AG09309 (cell line): Measurements from ENCODE around the gene ZNF324B.

Experiments
- DNase-seq: peaks from one replicate; pipeline ENCODE4 v3.0.0-alpha.2; 2010; ENCODE audit warnings: low read depth
- H3K4me3 ChIP-seq: 2 replicates; pipeline ENCODE4 v1.5.1; 2011; ENCODE audit warnings: mild to moderate bottlenecking, low read depth, low read length, moderate library complexity; ENCODE audit not compliant: control insufficient read depth
- TF ChIP-seq, protein P1 (sequence below): IDR thresholded peaks from 2 replicates; pipeline ENCODE4 v1.5.1; 2011; ENCODE audit warnings: mild to moderate bottlenecking, low read depth, low read length, inconsistent platforms; ENCODE audit not compliant: insufficient read depth, control insufficient read depth; ENCODE audit errors: missing control alignments

Gene ZNF324B

DNA sequence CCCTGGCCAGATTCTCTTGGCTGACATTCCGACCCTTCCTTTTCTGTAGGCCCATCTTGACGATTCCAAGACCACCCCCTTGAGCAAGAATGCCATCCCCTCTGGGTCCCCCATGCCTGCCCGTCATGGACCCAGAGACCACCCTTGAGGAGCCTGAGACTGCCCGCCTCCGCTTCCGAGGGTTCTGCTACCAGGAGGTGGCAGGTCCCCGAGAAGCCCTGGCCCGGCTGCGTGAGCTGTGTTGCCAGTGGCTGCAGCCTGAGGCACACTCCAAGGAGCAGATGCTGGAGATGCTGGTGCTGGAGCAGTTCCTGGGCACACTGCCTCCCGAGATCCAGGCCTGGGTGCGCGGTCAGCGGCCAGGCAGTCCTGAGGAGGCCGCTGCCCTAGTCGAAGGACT is 25.7 kb downstream of the ZNF324B start:
- DNase-seq: no peak
- H3K4me3 ChIP-seq: no peak overlapping the region; the same call in 1 of the 2 replicates
- TF ChIP-seq, protein P1, sequence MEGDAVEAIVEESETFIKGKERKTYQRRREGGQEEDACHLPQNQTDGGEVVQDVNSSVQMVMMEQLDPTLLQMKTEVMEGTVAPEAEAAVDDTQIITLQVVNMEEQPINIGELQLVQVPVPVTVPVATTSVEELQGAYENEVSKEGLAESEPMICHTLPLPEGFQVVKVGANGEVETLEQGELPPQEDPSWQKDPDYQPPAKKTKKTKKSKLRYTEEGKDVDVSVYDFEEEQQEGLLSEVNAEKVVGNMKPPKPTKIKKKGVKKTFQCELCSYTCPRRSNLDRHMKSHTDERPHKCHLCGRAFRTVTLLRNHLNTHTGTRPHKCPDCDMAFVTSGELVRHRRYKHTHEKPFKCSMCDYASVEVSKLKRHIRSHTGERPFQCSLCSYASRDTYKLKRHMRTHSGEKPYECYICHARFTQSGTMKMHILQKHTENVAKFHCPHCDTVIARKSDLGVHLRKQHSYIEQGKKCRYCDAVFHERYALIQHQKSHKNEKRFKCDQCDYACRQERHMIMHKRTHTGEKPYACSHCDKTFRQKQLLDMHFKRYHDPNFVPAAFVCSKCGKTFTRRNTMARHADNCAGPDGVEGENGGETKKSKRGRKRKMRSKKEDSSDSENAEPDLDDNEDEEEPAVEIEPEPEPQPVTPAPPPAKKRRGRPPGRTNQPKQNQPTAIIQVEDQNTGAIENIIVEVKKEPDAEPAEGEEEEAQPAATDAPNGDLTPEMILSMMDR: no peak

DNA sequence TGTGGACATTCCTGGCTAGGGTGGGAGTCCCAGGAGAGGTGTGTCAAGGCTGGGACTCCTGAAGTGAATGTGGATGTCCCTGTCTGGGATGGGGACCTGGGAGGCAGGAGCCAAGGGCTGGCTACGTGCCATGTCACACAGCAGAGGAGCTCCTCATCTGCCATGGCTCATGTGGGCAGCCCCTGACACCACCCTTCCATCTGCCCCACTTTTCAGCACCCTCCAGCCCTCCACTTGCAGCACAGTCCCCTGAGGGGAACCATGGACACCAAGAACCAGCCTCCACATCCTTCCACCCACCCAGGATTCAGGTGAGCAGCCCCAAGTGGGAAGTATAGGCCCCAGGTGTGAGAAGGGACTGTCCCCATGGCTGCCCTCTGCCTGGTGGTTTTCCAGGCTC is 26.4 kb downstream of the ZNF324B start:
- TF ChIP-seq, protein P1: no peak
- H3K4me3 ChIP-seq: no peak overlapping the region
- DNase-seq: no peak

DNA sequence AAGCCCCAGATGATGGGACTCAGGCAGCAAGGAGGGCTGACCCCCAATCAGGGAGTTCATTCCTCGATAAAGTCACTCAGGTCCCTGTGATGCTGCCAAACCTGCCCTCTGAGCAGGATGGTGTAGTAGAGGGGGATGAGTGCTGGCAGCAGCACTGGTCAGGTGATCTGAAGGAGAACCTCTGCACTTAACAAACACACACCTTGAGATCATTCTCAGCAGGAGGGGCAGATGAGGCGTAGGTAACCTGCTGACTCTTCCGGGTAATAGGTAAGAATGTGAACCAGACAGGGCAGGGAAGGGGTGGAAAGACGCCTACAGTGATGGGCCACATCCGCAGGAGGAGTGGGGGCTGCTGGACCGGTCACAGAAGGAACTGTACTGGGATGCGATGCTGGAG is 27.9 kb downstream of the ZNF324B start:
- DNase-seq: no peak
- TF ChIP-seq, protein P1: no peak
- H3K4me3 ChIP-seq: no peak overlapping the region

DNA sequence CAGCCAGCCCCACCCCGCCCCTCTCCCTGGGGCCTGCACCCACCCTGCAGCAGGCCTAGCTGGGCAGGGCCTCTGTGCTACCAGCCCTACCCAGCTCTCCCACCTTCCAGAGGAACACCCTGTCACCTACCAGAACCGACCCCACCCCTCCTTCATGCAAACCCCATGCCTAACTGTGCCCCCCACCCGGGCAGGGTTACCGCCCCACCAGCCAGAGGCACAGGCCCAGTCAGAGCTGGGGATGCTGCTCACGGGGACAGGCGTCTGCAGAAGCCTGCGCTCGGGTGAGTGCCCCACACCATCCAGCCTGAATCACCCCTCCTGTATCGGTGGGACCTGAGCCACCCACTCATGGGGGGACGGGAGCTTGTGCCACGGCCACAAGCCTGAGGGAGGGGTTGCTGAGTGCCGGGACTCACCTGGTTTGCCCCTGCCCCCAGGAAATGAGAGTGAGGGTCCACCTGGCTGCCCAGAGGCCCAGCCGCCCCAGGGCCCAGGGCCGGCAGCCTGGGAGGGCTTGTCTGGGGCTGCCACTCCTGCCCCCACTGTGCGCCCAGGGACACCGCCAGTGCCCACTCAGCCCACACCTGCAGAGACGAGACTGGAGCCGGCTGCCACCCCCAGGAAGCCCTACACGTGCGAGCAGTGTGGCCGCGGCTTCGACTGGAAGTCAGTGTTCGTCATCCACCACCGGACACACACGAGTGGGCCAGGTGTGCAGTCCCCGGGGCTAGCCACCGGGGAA is 28.5 kb downstream of the ZNF324B start:
- TF ChIP-seq, protein P1: no peak
- no peak overlapping the region for H3K4me3 ChIP-seq
- DNase-seq: no peak

DNA sequence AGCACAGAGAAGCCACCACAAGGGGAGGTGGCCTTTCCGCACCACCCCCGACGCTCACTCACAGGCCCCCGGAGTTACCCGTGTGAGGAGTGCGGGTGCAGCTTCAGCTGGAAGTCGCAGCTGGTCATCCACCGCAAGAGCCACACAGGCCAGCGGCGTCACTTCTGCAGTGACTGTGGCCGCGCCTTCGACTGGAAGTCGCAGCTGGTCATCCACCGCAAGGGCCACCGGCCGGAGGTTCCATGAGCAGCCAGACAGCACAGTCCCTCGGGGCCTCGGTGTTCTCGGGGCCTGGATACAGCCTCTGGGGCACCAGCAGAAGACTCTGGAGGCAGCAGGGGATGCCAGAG is 29.0 kb downstream of the ZNF324B start:
- TF ChIP-seq, protein P1: no peak
- no peak for DNase-seq
- H3K4me3 ChIP-seq: no peak overlapping the region

DNA sequence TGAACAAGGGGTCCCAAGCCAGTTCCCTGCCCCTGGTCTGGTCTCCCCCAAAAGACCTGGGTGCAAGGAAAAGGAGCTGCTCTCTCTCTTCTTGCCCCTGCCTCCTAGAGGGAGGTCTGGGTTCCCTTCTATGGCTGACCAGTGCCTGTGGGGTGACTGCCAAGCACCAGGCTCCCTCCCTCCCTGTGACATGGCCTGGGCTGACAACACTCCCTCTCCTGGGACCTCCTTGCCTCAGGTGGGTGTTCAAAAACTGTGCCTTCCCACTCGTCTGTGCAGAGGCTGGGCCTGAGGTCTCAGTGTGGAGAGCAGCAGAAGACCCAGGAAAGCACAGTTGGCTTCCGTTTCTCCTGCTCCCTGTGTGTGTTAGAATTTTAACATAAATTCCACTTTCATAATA is 29.4 kb downstream of the ZNF324B start:
- H3K4me3 ChIP-seq: no peak overlapping the region
- TF ChIP-seq, protein P1: no peak
- no peak for DNase-seq
